Left colon (tissue), 2 donors: ENCODE results near the gene GRK3. TPM values are rescaled to one million over a fixed set of nuclear protein-coding genes. Genes with fewer than 3 reads are reported as not detected.

Source experiments
- ATAC-seq: fragments of 200-7000 bp; cut with Tn5 transposase; one replicate; pipeline ENCODE4 v1.9.1; 2020; ENCODE audit warnings: mild to moderate bottlenecking, moderate library complexity
- DNase-seq, 2 donors: peaks; one replicate each; pipeline ENCODE4 v3.0.0-alpha.2; 2020
- intact Hi-C, 2 donors: fragments of 100-400 bp; cut with DNase I in 1 of 2; cut with micrococcal nuclease in 1 of 2; formaldehyde crosslinking; loops; one replicate each; pipeline versions ENCODE4 v1.11.2 to v1.14.0; 2022; cut with DNase I, micrococcal nuclease
- total RNA-seq, 2 donors: library from RNA; stranded (reverse); fragmentation: NEBNext Ultra II Directional; extraction: Animal tissue kit (Norgen Biotek cat#: 25700); gene quantifications; one replicate each; pipeline ENCODE4 v1.2.1, GENCODE V29; 2021
- donor health status: DM: no; HTN: no; CAD: no.
- donor health status: DM: yes; HTN: yes; CAD: no.

GRK3 gene
- total RNA-seq, 2 donors from 2014 or later, result 2.3 to 4.1 TPM

DNA sequence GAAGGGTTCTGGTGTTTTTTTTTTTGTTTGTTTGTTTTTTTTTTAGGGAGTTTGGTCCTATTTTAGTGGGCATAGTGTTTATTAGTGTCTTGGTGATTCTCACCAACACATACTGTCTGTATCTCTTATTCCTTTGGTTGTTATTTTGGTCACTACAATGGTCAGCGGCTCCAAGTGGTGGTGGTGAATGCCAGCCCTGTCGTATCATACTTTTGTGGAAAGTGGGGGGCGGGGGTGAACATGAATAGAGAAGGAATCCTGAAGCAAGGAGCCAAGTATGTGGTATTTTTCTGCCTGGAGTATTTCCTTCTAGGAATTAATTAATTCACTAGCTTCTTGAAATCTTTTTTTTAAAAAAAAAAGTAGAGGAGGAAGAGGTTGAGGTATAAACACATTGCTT is 79.6 kb downstream of the GRK3 start:
- no peak for ATAC-seq
- intact Hi-C loops, result no loop called here
- DNase-seq, result no peak

DNA sequence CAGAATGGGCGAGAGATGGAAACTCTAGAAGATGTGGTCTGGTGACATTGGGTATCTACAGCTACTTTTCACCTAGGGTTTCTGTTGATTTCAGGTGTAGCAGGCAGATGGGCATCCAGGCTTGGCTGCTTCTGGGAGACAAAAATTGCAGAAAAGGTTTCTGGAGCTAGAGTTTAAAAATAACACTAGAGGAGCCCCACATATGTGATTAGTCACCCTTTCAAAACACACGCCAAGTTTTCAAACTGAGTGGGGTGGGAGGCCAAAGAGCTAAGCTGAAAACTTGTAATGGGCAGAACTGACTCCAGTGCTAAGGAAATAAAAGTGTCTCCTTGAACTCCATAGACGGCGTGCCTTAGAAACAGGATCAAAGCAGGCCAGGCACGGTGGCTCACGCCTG is 80.8 kb downstream of the GRK3 start:
- DNase-seq (no peak), ATAC-seq (no peak)
- intact Hi-C loops, result no loop called here

DNA sequence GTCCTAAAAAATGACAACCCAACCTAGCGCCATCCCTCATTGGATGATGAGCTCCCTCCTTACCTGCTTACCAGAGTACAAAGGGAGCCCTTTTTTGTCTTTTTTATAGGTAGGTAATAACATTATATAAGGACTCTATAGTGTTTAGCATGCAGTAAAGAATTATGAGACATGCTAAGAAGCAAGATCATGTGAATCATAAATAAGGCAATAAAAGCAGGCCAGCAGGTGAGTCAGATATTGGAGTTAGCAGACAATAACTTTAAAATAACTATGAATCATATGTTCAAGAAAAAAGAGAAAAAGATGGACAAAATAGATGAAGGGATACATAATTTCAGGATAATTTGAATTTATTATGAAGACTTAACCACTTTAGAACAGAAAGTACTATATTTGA is 81.5 kb downstream of the GRK3 start:
- intact Hi-C loops, result no loop called here
- ATAC-seq, result peak; percentile 98
- DNase-seq, result no peak

DNA sequence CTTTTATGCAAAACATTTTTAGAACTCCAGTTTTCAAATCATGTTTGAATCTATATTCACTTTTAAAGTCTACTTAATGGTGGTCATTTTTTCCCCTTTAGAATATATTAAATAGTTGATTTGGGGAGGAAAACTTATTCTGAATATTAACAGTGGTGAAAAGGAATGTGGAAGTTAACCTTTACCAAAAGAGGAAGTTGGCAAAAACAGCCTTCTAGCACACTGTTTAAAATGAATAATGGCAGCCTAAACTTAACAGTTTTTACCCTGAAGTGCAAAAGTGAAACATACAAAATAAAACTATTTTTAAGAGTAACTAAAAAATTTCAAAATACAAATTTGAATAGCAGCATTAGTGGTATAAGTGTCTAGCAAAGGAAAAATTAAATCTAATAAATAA is 86.4 kb downstream of the GRK3 start:
- DNase-seq, result no peak
- intact Hi-C loops, result no loop called here
- ATAC-seq, result no peak

DNA sequence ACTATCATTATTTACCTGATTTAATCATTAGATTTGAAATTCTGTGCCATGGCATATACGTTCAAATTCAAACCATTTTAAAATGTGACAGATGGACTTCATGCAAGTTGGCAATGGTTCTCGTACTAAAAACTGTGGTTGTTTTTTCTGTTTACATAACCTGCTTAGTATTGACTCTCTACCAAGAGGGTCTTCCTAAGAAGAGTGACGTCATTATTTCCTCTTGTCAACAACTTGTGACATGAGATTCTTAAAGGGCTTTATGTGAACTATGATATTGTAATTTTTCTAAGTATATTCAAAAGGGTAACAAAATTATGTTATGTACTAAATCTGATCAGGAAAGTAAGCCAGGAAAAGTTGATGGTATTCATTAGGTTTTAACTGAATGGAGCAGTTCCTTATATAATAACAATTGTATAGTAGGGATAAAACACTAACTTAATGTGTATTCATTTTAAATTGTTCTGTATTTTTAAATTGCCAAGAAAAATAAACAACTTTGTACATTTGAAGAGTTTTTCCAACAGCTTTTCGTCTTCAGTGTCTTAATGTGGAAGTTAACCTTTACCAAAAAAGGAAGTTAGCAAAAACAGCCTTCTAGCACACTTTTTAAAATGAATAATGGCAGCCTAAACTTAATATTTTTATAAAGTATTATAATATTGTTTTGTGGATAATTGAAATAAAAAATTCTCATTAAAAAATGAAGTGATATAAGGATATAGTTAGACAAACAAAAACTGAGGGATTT is 87.0 kb downstream of the GRK3 start:
- DNase-seq (no peak), ATAC-seq (no peak)
- intact Hi-C loops, result no loop called here

DNA sequence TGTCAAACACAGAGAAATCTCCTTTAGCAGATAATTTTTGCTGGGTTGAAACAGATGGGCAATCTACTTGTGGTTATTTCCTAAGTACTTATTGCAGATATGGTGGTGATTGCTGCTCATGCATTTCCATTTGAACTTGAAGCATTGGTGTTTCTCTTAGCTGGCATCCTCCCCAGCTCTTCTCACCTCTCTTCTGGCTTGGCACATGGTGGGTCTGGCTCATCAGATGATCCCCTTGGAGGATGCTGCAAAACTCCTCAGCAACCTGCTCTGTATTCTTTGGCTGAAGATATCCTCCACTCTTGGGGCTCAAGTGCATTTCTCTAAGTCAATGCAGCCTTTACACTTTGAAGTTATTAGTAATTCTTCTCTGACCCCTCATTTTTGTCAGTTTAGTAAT is 90.2 kb downstream of the GRK3 start:
- ATAC-seq, result no peak
- intact Hi-C loops, result no loop called here

DNA sequence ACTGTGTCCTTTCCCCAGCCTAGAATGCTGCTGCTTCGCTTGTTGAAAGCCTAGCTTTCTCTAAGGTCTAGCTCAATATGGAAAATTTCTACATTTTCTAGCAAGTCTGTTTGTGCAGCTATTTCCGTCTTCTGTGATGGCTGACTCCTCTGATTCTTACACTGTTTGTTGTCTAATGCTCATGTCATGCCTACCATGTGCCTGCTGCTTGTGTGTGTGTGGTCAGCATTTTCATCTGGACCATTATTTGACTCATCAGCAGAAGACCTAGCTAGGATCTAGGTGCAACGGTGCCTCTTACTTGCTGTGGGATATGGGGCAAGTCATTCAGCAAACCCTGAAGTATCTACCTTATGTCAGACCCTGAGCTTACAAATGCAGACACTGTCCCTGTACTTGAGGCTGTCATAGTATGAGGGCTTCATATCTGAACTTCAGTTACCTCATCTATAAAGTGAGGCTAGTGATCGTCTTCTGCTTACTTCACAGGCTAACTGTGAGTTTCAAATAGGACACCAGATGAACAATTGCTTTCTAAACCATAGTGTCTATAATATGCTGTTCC is 91.0 kb downstream of the GRK3 start:
- ATAC-seq (no peak), DNase-seq (no peak)
- intact Hi-C loops, result no loop called here

More for the DNA sequence above, 90.2 kb downstream of the GRK3 start:
- no peak for DNase-seq

DNA sequence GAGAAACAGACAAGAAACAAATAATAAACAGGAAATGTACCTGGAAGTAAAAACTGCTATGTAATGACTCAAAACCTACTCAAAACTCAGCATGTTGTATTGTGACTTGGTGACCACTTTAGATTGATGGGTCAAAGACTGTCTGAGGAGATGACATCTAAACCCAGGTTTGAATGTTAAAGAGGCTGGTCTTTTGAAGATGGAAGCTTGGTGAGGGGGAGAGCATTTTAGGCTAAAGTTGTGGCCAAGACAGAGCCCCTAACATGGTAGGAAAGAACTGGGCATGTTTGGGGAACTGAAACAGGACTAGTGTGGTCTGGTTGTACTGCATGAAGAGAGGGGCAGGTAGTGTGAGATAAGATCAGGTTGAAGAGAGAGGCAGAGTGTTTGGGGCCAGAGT is 92.2 kb downstream of the GRK3 start:
- intact Hi-C loops, result no loop called here

DNA sequence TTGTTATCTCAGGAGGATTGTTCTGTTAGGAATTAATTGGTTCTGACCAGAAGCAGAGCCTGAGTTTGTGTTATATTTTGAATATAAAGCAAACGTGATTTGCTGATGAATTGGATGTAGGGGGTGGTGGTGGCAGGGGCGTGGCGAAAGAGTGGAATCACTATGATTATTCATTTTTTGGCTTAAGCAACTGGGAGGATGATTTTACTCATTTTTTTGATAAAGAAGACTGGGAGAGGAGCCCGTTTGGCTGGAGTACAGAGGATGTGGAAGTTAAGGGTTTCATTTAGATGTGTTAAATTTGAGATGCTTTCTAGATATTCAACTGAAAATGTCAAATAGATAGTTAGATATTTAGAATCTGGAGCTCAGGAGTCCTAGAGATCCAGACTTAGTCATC is 94.2 kb downstream of the GRK3 start:
- ATAC-seq, result no peak
- DNase-seq, result no peak
- intact Hi-C loops, result no loop called here

More for the DNA sequence above, 92.2 kb downstream of the GRK3 start:
- DNase-seq (no peak), ATAC-seq (no peak)

DNA sequence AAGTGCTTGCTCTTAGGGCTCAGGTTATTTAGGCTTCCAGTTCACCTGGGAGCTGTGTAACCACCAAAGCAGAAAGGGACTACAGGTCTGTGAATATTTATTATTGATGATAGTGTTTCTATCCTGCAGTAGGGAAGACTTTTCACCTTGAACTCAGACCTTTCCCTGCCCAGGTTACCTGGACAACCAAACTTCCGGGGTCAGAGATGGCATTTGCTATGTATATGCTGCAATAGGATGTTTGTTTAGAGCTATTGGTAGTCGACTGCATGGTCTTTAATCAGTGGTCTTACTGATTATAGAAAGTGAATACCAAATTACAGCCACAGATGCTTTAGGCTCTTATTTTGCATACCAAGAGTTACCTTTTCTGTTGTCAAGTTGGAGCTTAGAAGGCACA is 94.9 kb downstream of the GRK3 start:
- ATAC-seq (no peak), DNase-seq (no peak)
- intact Hi-C loops, result no loop called here

DNA sequence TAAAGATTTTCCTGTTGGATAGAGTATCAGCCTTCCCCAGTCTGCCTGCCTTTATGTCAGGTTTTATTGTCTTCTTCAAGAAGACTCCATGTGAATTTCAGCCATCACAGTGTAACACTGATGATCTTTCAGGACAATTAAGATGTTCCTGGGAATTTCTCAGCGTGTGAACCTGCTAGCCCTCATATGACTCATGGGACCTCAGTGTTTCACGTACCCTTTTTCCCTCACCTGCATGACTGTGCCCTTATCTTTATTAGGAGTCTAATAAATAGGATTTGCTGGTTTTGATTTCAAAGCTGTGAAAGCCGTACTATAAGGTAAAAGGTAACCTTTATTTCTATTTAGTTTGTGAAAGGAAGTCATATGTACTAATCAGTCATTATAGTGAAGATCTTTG is 95.9 kb downstream of the GRK3 start:
- DNase-seq (no peak), ATAC-seq (no peak)
- intact Hi-C loops, result no loop called here

DNA sequence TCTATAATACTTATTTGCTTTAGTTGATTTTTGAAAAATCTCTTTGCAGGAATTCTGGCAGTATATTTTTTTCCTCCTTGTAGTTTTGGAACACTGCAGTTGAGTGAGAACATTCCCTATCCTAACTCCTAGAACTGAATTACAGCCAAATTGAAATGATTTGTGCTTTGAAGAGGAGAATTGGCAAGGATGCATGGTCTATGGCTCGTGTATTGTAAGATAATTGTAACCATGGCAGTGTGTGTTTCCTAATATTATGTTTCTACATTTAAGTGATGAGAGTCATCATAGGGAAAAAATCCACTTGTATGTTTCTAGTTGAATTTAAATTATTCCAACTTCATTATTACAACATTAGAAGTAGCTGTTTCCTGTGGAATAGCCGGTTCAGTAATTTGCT is 96.6 kb downstream of the GRK3 start:
- DNase-seq (no peak), ATAC-seq (no peak)
- intact Hi-C loops, result no loop called here

DNA sequence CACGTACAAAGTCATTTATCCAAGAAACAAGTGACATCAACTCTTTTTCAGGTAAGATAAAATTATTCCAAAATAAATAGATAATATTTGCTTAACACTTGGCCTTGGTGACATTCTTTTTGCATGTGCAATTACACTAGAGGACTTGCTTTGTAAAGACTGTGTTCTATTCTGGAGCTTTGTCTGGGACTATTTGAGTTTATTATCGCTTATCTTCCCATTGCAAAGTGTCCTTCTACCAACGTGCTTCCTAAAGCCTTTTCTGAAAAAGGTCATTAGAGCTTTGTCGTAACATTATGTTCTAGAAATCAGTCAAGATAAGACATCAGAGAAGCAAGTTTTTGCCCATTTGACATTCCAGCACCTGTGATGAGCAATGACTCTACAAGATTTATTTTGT is 99.2 kb downstream of the GRK3 start:
- intact Hi-C loops, result no loop called here
- ATAC-seq, result no peak
- no peak for DNase-seq

DNA sequence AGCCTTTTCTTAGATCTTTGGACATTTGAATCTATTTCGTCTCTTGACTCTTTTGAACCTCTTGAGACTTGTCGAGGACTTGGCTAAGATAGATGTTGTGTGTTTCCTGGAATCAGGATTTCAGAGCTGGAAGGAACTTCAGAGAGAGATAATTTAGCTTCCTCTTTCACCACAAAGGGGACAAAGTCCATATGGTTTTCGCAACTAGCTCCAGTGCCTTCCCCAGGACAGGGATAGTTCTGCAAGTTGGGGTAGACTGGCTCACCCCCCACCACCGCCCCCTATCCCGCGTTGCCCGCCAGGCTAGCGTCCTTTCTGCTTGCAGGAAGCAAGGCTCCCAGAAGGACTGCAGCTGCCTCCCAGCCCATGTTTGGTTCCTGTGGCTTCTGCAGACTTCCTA is 101.8 kb downstream of the GRK3 start:
- peak; percentile 94 for ATAC-seq

DNA sequence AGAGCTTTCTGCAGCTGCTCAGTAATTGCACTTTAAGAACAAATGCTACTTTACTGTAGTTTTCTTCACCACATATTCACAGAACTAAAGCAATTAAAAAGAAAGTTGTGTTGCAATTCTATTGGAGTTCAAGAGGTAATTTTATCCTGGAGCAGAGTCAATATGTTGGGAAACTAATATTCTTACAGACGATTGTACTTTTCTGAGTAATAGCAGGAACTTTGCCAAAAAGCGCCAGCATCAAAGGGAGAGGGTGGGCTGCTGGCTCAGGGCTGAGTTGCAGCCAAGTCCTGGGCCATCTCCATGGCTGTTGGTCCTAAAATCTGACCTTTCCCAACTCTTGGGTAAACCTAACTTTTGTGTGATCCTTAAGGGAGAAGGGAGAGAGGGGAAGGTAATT is 104.0 kb downstream of the GRK3 start:
- DNase-seq (no peak), ATAC-seq (no peak)
- intact Hi-C loops, result no loop called here

More for the DNA sequence above, 101.8 kb downstream of the GRK3 start:
- intact Hi-C loops, result no loop called here
- peak; percentile 38 to 53 for DNase-seq

DNA sequence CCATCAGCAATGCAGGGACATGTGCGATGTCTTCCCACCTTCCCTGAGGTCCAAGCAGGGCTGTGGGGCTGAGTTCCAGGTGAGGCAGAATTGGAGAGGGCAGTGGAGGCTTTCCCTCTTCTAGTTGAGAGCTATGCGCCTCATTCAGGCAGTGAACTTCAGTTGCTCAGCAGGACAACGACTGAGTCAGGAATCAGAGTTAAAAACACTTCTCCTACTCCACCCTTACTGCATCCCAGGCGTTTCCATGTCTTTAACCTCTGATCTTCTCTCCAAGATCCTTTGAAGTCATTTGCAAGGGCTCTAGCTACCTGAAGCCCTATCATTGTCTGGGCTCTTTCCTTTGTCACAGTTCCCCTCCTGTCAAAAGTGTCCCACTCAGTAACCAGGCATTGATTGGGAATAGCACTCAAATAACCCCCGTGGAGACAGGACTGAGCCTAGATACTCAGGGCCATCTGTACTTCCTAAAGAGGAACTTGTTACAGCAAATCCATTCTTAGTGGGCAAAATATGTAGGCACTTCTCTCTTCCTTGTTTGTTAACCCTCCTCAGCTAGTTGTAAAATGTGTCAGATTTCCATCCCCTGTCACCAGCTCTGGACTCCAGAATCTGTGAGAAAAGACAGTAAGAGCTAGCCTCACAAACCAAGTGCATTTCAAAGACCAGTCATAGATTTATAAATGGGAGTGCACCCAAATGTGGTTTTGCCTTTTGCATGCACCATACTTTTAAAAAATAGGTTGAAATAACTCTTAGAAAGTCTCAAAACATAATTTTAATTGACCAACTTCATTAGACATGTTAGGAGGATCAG is 105.0 kb downstream of the GRK3 start:
- ATAC-seq (no peak), DNase-seq (no peak)
- intact Hi-C loops, result no loop called here

DNA sequence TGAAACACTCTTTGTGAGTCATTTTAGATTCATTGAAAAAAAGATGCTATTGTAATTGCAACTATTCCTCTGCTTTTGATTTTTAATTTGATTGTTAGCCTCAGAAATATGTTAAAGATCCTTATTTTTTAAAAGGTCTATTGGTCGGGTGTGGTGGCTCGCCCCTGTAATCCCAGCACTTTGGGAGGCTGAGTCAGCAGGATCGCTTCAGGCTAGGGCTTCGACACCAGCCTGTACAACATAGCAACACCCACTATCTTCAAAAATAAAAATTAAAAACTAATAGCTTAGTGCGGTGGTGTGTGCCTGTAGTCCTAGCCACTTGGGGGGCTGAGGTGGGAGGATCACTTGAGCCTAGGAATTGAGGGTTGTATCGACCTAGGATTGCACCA is 105.6 kb downstream of the GRK3 start:
- ATAC-seq (no peak), DNase-seq (no peak)
- intact Hi-C loops, result no loop called here

DNA sequence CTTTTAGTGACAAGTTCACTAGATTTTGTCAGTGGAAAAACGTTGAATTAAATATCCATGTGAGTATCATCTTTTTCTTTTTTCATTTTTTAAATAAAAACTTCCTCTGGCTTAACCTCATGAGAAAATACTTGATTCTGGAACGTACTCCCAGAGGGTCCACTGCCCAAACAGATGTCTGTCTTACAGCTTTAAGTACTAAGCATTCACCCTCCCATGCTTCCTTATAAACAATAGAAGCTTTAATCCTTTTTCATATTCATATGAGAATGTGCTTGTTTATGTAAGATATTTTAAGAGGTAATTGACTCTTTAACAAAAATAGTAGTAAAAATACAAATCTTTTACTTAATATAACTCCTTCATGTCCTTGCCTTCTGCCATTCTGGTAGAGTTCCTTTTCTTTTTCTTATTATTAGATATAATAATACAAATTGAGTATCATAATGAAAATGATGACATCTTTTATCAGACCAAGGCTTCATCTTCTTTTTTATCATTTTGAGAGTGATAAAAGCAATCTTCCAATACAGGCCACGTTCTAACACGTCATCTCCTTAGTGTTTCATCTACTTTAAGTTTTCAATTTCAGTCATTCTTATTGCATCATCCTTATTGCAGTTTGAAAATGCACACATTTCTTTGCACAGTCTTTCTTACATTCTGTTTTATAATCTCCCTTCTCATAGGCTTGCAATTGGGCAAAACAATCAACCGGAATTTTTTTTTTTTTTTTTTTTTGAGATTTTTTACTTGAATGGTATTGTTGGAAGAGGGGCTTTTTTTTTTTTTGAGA is 108.0 kb downstream of the GRK3 start:
- intact Hi-C loops, result no loop called here
- DNase-seq (no peak), ATAC-seq (no peak)

DNA sequence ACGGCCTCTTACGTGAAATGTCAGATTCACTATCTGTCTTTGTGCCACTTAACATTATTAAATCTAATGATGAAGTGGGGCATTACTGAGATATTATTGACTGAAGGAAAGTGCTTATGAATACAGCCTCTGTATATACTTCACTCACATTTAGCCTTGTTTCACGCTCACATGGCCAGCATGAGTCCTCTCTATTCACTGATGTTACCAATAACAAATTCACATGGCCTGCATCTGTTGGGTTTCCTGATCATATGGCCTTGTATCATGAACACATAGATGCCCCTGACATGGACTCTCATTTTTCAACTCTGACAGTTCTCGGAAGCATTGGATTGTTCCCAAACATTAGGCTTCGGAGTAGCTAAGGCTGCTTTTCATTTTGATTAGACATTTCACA is 109.2 kb downstream of the GRK3 start:
- intact Hi-C loops, result no loop called here
- DNase-seq (no peak), ATAC-seq (no peak)
